K562 (cell line): ENCODE measurements around the gene CCSAP. TPM values are rescaled to one million over a fixed set of nuclear protein-coding genes. Genes with fewer than 3 reads are reported as not detected.

Source experiments
- CBFA2T2 ChIP-seq: fragments of 450-650 bp; conservative IDR thresholded peaks from 2 replicates; pipeline ENCODE4 v1.6.1; 2017; ENCODE audit warnings: mild to moderate bottlenecking
- NFIC ChIP-seq: fragments of 450-650 bp; IDR thresholded peaks from 2 replicates; pipeline ENCODE4 v1.6.1; 2017; ENCODE audit warnings: mild to moderate bottlenecking, inconsistent platforms
- SMARCA4 ChIP-seq: fragments of 450-650 bp; IDR thresholded peaks from 2 replicates; pipeline ENCODE4 v1.6.1; 2016
- ZNF232 ChIP-seq: sonication (generic); formaldehyde crosslinking; IDR thresholded peaks from 2 replicates; pipeline ENCODE4 v1.8.0; 2022; ENCODE audit warnings: mild to moderate bottlenecking, missing genetic modification reagents
- polyA plus RNA-seq, 8 experiments: library from polyadenylated mRNA; depleted of rRNA in 4 of 8; stranded (reverse) in 5 of 8; unstranded in 3 of 8; fragments of >200 nt; fragmentation: Nextera tagmentation in 2 of 8; fragmentation: Illumina TruSeq in 1 of 8; extraction: Ambion mirVana in 2 of 8; extraction: Trizol in 1 of 8; gene quantifications; 2 replicates each; pipeline versions ENCODE4 v1.2.1 to v1.2.3, GENCODE V29; 2011 to 2014; ENCODE audit warnings: inconsistent platforms in 1 of 8, missing spikeins in 1 of 8
- small RNA-seq: library from RNA; depleted of rRNA; stranded (forward); fragments of <200 nt; gene quantifications from one replicate; pipeline ENCODE3, GENCODE V24; 2014
- total RNA-seq, 7 experiments: library from RNA; depleted of rRNA in 6 of 7; stranded (reverse); fragments of >200 nt in 6 of 7; fragmentation: Illumina TruSeq in 2 of 7; extraction: Trizol in 2 of 7; gene quantifications; 2 replicates each; pipeline versions ENCODE4 v1.2.1 to v1.2.3, GENCODE V29; 2011 to 2021; ENCODE audit warnings: low replicate concordance in 1 of 7
- TF ChIP-seq, protein P1 (sequence below), 3 experiments: fragments of 200-800 bp in 1 of 3; fragments of 250-450 bp in 1 of 3; fragments of 450-650 bp in 1 of 3; sonication (Bioruptor Pico) in 1 of 3; sonication (Bioruptor generic) in 1 of 3; formaldehyde crosslinking in 1 of 3; IDR thresholded peaks; 2 replicates each; pipeline versions ENCODE4 v1.6.1 to v1.8.0; 2016 to 2022; ENCODE audit warnings: mild to moderate bottlenecking in 2 of 3, missing genetic modification characterization in 2 of 3, missing compliant biosample characterization in 1 of 3, moderate library complexity in 1 of 3
- TF ChIP-seq, protein P2 (sequence below): IDR thresholded peaks from 2 replicates; pipeline ENCODE4 v1.6.1; 2011; ENCODE audit warnings: borderline replicate concordance, low read depth, mild to moderate bottlenecking, moderate library complexity, low read length; ENCODE audit not compliant: insufficient read depth, poor library complexity, severe bottlenecking

The CCSAP gene
- total and polyA plus RNA-seq, 9 of the 15 experiments (the other 6 are each of a cell fraction or from before 2014, with no cell fraction given): 3.6 to 15.9 (median 9.5) TPM

DNA sequence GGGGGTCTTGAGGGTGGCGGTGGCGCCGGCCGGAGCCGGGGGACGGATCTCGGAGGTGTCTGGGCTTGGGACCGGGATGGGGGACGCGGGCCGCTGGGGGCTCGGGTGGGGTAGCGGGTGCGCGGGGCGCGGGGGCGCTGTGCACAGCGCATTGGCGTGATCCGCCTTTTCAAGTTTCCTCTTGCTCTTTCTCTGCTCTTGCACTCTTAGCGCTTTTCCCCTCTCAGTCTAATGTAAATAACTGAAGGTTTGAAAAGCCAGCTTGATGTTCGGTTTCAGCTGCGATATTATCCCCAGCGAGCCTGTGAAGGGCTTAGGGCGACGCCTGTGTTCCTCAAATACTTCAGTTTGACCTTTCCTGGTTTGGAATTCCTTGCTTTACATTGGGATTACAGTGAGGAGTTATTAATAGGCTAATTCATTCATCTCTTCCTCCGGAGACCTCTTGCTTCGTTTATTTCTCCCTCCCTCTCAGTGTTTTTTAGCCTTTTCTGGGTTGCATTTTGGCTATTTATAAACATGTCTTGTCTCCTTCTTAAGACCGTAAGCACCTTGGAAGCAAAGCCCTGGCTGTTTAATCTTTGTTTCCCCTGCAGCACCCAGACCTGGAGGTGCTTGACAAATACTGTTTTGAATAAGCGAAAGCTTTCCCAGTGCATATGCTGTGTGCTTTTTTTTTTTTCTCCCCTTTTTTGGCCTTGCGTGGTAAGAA lies 71.2 kb downstream of the CCSAP start (continued):
- TF ChIP-seq, protein P1, sequence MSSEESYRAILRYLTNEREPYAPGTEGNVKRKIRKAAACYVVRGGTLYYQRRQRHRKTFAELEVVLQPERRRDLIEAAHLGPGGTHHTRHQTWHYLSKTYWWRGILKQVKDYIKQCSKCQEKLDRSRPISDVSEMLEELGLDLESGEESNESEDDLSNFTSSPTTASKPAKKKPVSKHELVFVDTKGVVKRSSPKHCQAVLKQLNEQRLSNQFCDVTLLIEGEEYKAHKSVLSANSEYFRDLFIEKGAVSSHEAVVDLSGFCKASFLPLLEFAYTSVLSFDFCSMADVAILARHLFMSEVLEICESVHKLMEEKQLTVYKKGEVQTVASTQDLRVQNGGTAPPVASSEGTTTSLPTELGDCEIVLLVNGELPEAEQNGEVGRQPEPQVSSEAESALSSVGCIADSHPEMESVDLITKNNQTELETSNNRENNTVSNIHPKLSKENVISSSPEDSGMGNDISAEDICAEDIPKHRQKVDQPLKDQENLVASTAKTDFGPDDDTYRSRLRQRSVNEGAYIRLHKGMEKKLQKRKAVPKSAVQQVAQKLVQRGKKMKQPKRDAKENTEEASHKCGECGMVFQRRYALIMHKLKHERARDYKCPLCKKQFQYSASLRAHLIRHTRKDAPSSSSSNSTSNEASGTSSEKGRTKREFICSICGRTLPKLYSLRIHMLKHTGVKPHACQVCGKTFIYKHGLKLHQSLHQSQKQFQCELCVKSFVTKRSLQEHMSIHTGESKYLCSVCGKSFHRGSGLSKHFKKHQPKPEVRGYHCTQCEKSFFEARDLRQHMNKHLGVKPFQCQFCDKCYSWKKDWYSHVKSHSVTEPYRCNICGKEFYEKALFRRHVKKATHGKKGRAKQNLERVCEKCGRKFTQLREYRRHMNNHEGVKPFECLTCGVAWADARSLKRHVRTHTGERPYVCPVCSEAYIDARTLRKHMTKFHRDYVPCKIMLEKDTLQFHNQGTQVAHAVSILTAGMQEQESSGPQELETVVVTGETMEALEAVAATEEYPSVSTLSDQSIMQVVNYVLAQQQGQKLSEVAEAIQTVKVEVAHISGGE (CRISPR knock-in tag; IDR thresholded peaks at IDR 0.05): peak in 1 of 3 experiments; percentile 14; a peak in 1 of 6 replicates
- TF ChIP-seq NFIC (no peak), CBFA2T2 (no peak), SMARCA4 (peak; percentile 51; the same call in 1 of the 2 replicates), ZNF232 (CRISPR knock-in tag) (no peak)
- TF ChIP-seq, protein P2, sequence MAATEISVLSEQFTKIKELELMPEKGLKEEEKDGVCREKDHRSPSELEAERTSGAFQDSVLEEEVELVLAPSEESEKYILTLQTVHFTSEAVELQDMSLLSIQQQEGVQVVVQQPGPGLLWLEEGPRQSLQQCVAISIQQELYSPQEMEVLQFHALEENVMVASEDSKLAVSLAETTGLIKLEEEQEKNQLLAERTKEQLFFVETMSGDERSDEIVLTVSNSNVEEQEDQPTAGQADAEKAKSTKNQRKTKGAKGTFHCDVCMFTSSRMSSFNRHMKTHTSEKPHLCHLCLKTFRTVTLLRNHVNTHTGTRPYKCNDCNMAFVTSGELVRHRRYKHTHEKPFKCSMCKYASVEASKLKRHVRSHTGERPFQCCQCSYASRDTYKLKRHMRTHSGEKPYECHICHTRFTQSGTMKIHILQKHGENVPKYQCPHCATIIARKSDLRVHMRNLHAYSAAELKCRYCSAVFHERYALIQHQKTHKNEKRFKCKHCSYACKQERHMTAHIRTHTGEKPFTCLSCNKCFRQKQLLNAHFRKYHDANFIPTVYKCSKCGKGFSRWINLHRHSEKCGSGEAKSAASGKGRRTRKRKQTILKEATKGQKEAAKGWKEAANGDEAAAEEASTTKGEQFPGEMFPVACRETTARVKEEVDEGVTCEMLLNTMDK: peak; percentile 1

Small RNAs within 50 kb of the gene (small RNA-seq; reads per million reads assigned to genes)
- gene RNU6-180P: 0.18 reads per million

Other genes with a start within 250 kb of the CCSAP start
- 33.4 and 58.5 TPM in 2 replicates for gene RAB4A, start 71.9 kb downstream of the CCSAP start, total RNA-seq (2014; rRNA removed)
- gene RAB4A, start 71.9 kb downstream of the CCSAP start, total RNA-seq (2014; rRNA removed; fragmentation: Illumina TruSeq; extraction: Trizol): 23.9 and 28.3 TPM in 2 replicates
- 21.9 and 23.2 TPM in 2 replicates for gene RAB4A, start 71.9 kb downstream of the CCSAP start, total RNA-seq (2015; rRNA removed; fragmentation: Illumina TruSeq; extraction: Trizol)
- 61.0 and 68.3 TPM in 2 replicates for gene RAB4A, start 71.9 kb downstream of the CCSAP start, total RNA-seq (2021)
- 33.8 and 35.1 TPM in 2 replicates for gene RAB4A, start 71.9 kb downstream of the CCSAP start, polyA plus RNA-seq (2011; rRNA removed)
- 20.9 and 26.7 TPM in 2 replicates for gene RAB4A, start 71.9 kb downstream of the CCSAP start, polyA plus RNA-seq (2014; fragmentation: Illumina TruSeq; extraction: Trizol)
- 1 to 10 TPM; 8.3 to 9.7 TPM for gene RAB4A, start 71.9 kb downstream of the CCSAP start, polyA plus RNA-seq (2014; fragmentation: Nextera tagmentation; extraction: Ambion mirVana)
- 36.0 and 55.2 TPM in 2 replicates for gene RAB4A, start 71.9 kb downstream of the CCSAP start, polyA plus RNA-seq (2014; rRNA removed)
- gene ACTA1, start 91.0 kb upstream of the CCSAP start, total RNA-seq (2014; rRNA removed): 0.36 TPM in 1 of 2 replicates, not detected in the other
- gene ACTA1, start 91.0 kb upstream of the CCSAP start, total RNA-seq (2014; rRNA removed; fragmentation: Illumina TruSeq; extraction: Trizol): not detected in 2 replicates
- 0.15 TPM in 1 of 2 replicates, not detected in the other for gene ACTA1, start 91.0 kb upstream of the CCSAP start, total RNA-seq (2015; rRNA removed; fragmentation: Illumina TruSeq; extraction: Trizol)
- gene ACTA1, start 91.0 kb upstream of the CCSAP start, total RNA-seq (2021): not detected in 2 replicates
- 0.07 TPM in 1 of 2 replicates, not detected in the other for gene ACTA1, start 91.0 kb upstream of the CCSAP start, polyA plus RNA-seq (2011; rRNA removed)
- gene ACTA1, start 91.0 kb upstream of the CCSAP start, polyA plus RNA-seq (2014; fragmentation: Illumina TruSeq; extraction: Trizol): 0.07 TPM in 1 of 2 replicates, not detected in the other
- gene ACTA1, start 91.0 kb upstream of the CCSAP start, polyA plus RNA-seq (2014; fragmentation: Nextera tagmentation; extraction: Ambion mirVana): not detected
- not detected in 2 replicates for gene ACTA1, start 91.0 kb upstream of the CCSAP start, polyA plus RNA-seq (2014; rRNA removed)
- 50.6 and 60.9 TPM in 2 replicates for gene NUP133, start 165.3 kb upstream of the CCSAP start, total RNA-seq (2014; rRNA removed)
- 64.0 and 71.7 TPM in 2 replicates for gene NUP133, start 165.3 kb upstream of the CCSAP start, total RNA-seq (2014; rRNA removed; fragmentation: Illumina TruSeq; extraction: Trizol)
- 58.2 and 61.3 TPM in 2 replicates for gene NUP133, start 165.3 kb upstream of the CCSAP start, total RNA-seq (2015; rRNA removed; fragmentation: Illumina TruSeq; extraction: Trizol)
- 82.5 and 85.1 TPM in 2 replicates for gene NUP133, start 165.3 kb upstream of the CCSAP start, total RNA-seq (2021)
- gene NUP133, start 165.3 kb upstream of the CCSAP start, polyA plus RNA-seq (2011; rRNA removed): 51.5 and 62.2 TPM in 2 replicates
- 37.6 and 44.1 TPM in 2 replicates for gene NUP133, start 165.3 kb upstream of the CCSAP start, polyA plus RNA-seq (2014; fragmentation: Illumina TruSeq; extraction: Trizol)
- 10 to 100 TPM; 21.7 to 35.0 TPM for gene NUP133, start 165.3 kb upstream of the CCSAP start, polyA plus RNA-seq (2014; fragmentation: Nextera tagmentation; extraction: Ambion mirVana)
- gene NUP133, start 165.3 kb upstream of the CCSAP start, polyA plus RNA-seq (2014; rRNA removed): 53.0 and 61.8 TPM in 2 replicates
- 42.2 and 46.7 TPM in 2 replicates for gene ABCB10, start 215.7 kb upstream of the CCSAP start, total RNA-seq (2014; rRNA removed)
- gene ABCB10, start 215.7 kb upstream of the CCSAP start, total RNA-seq (2014; rRNA removed; fragmentation: Illumina TruSeq; extraction: Trizol): 54.8 and 59.3 TPM in 2 replicates
- gene ABCB10, start 215.7 kb upstream of the CCSAP start, total RNA-seq (2015; rRNA removed; fragmentation: Illumina TruSeq; extraction: Trizol): 27.4 and 28.5 TPM in 2 replicates
- 51.8 and 53.6 TPM in 2 replicates for gene ABCB10, start 215.7 kb upstream of the CCSAP start, total RNA-seq (2021)
- 43.2 and 45.8 TPM in 2 replicates for gene ABCB10, start 215.7 kb upstream of the CCSAP start, polyA plus RNA-seq (2011; rRNA removed)
- 32.5 and 36.4 TPM in 2 replicates for gene ABCB10, start 215.7 kb upstream of the CCSAP start, polyA plus RNA-seq (2014; fragmentation: Illumina TruSeq; extraction: Trizol)
- gene ABCB10, start 215.7 kb upstream of the CCSAP start, polyA plus RNA-seq (2014; fragmentation: Nextera tagmentation; extraction: Ambion mirVana): 10 to 100 TPM; 12.4 to 16.5 TPM
- 29.1 and 29.3 TPM in 2 replicates for gene ABCB10, start 215.7 kb upstream of the CCSAP start, polyA plus RNA-seq (2014; rRNA removed)